Dermis blood vessel endothelial cell (primary cell): ENCODE measurements around the gene PDGFRA. TPM values are rescaled to one million over a fixed set of nuclear protein-coding genes. Genes with fewer than 3 reads are reported as not detected.

Experiments
- DNase-seq: peaks from one replicate; pipeline ENCODE4 v3.0.0; 2010
- total RNA-seq: library from RNA; depleted of rRNA; stranded (reverse); fragments of >200 nt; gene quantifications from 2 replicates; pipeline ENCODE4 v1.2.3, GENCODE V29; 2014

Gene PDGFRA
- total RNA-seq, 1 donor from 2014 or later: 1.5 TPM

DNA sequence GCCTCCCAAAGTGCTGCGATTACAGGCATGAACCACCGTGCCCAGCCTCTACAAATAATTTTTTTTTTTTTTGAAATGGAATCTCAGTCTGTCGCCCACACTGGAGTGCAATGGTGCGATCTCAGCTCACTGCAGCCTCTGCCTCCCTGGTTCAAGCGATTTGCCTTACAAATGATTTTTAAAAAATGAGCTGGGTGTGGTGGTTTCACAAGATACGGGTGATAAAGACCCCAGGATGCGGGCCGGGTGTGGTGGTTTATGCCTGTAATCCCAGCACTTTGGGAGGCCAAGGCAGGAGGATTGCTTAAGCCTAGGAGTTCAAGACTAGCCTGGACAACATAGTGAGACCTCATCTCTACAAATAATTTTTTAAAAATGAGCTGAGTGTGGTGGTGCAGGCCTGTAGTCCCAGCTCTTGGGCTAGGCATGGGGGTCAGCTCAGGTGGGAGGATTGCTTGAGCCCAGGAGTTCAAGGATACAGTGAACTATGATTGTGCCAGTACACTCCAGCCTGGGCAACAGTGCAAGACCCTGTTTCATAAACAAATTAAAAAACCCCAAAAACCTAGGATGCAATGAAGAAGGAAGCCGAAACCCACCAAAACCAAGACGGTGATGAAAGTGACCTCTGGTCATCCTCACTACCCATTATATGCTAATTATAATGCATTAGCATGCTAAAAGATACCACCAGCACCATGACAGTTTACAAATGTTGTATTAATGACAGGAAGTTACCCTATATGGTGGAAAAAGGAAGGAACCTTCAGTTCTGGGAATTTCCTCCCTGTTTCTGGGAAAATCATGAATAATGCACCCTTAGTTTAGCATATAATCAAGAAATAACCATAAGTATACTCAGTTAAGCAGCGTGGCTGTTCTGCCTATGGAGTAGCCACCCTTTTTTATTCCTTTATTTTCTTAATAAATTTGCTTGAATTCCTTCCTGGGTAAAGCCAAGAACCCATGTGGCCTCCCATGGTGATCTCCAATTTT is 27.7 kb downstream of the PDGFRA start:
- DNase-seq: no peak

- no peak for DNase-seq
Measured at GRCh38 chr4:54265366-54265765, 36.3 kb downstream of the PDGFRA start.

DNA sequence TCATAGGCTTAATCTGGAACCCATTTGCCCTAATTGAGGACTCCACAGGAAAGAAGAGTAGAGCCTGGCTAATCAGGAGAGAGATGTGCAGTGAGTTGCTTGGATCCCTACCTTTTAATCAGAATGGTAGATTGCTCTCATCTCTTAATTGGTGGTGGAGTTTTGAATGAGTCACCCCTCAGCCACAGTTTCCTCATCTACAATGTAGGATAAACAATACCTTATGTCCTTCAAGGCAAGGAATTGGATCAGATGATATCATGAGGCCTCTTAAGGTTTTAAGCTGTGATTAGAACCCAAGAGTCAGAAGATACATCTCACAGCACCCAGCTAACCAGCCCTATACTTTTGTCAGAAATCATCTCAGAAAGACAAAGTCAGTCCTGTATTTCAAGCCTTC is 39.1 kb downstream of the PDGFRA start:
- DNase-seq: no peak

- DNase-seq: no peak
Measured at GRCh38 chr4:54271464-54271863, 42.4 kb downstream of the PDGFRA start.

- no peak for DNase-seq
Measured at GRCh38 chr4:54272051-54272450, 43.0 kb downstream of the PDGFRA start.

GRCh38 chr4:54274264-54274663 is 45.2 kb downstream of the PDGFRA start:
- no peak for DNase-seq

GRCh38 chr4:54274795-54275665 is 45.9 kb downstream of the PDGFRA start:
- DNase-seq: no peak

GRCh38 chr4:54276641-54277430 is 47.7 kb downstream of the PDGFRA start:
- peak; percentile 37 for DNase-seq

DNA sequence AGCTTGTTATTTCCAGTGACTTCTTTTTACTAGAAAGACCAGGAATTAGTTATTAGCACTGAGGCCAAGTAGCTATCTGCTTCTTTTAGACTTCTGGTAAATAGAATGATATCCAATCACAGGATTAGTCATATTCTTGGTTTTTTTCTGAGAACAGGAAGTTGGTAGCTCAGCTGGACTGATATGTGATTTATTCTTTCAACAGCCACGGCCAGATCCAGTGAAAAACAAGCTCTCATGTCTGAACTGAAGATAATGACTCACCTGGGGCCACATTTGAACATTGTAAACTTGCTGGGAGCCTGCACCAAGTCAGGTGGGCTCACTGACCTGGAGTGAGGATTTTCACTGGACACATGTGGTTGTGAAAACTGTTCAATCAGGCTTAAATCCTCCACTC is 48.6 kb downstream of the PDGFRA start:
- peak; percentile 87 for DNase-seq

- DNase-seq: no peak
Measured at GRCh38 chr4:54278216-54278615, 49.1 kb downstream of the PDGFRA start.

GRCh38 chr4:54281054-54281766 is 52.1 kb downstream of the PDGFRA start:
- peak; percentile 97 for DNase-seq

DNA sequence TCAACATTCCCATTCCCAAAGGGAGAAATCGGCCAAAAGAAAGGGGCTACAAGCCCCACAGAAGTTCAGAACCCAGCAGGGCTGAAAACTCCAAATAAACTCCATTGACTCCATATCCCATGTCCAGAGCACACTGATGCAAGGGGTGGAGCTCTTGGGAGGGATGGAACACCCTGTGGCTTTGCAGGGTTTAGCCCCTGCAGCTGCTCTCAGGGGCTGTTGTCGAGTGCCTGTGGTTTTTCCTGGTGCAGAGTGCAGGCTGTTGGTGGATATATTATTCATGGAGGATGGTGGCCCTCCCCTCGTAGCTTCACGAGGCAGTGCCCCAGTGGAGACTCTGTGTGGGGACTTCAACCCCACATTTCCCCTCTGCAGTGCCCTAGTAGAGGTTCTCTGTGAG is 53.7 kb downstream of the PDGFRA start:
- DNase-seq: no peak

- no peak for DNase-seq
Measured at GRCh38 chr4:54289316-54289715, 60.2 kb downstream of the PDGFRA start.

DNA sequence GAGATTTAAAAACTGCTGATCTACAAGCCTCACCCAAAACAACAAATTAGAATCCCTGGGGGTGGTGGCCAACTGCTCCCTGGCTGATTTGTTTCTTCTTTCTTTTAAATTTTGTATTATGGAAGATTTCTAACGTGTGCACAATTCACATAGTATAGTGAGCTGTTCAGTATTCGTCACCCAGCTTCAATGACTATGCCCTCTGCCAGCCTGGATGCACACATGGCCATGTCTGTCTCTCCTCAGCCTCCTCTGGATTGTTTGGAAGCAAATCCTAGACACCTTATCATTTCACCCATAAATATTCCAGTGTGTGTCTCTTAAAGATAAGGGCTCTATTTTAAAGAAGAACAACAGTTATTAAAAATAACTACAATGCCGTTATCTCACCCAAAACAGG is 61.9 kb downstream of the PDGFRA start:
- no peak for DNase-seq

DNA sequence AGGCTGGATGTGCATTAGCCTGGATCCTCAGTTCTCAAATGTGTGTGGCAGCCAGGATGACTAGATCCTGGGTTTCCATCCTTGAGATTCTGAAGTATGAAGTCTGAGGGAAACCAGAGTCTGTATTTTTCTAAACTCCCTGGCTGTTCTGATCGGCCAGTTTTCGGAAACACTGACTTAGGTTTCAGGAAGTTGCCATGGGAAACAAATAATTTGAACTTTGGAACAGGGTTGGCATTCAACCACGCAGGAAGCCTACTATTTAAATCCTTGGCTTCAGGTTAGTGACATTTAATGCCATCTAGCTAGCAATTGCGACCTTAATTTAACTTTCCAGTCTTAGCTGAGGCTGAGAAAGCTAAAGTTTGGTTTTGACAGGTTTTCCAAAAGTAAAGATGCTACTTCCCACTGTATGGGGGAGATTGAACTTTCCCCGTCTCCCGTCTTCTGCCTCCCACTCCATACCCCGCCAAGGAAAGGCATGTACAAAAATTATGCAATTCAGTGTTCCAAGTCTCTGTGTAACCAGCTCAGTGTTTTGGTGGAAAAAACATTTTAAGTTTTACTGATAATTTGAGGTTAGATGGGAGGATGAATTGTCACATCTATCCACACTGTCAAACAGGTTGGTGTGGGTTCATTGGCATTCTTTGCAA is 67.6 kb downstream of the PDGFRA start:
- DNase-seq: peak; percentile 36

DNA sequence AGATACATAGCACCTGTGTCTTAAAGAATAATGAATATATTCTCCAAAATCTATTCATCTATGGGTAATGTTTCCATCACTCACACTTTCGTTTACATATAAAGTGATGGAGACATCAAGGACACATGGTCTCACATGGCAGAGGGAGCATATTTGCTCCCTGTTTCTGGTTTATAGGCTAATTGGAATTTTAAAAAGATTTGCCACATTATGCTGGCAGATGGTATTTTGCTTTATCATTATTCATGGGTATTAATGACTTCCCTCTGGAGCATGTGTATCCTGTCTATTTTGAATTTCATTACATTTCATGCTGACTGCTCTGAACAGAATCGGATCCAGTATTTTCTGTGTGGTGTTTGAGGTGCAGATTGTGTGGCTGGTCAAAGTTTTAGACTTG is 79.0 kb downstream of the PDGFRA start:
- no peak for DNase-seq

DNA sequence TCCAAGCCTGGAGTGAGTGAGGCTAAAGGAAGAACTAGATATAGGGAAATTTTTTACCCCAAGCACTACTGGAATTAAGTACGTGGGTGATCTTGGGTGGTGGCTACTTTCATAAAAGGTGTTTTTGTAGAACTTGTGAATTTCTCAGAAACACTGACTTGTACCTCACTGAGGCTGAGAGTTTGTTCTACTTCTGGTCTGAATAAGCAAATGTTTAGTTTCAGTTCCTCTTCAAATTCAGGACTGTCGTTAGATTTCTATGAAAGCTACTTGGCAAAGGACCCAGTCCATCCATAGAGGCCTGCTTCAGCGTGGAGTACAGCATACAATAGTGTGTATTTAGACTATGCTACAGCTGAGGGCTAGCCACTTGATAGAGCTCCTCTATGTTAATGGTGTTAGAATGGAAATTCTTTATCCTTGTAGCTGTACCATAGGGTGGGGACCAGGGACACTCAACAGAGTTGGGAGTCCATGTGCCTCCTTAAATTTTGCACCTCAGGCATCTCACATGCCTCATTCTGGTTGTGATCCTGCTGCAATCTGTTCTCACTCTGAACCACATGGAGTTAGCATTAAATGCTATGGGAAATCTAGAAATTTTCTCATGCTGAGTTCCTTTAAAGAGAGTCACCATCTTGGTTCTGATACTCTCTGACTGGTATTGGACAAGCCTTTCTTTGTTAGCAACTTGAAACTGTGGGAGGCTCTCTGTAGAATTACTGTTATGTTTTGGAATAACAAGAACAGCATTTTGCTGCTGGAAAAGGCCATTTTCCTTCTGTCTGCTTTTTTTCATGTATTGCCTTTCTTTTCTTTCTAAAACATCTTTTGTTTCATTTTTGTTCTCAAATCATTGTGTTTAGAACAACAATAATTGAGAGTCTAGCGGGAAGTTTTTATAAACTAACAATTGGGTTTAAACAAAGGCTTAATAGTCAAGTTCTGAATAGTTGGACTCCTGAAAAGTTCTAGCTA is 86.8 kb downstream of the PDGFRA start:
- no peak for DNase-seq

DNA sequence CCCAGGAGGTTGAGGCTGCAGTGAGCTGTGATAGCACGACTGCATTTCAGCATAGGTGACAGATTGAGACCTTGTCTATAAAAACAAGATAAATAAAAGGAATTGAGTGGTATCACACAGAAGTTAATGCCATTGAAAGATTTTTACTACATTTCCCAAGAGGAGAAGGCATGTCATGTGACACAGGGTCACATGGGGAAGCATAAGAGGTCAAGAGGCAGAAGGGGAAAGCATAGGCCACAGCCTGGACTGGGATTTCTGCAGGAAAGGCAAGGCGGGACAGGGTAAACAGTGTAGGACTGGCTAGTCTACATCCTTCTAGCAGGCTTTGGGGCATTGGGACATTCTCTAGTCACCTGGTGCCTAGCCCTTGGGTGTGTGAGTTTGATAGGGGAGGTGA is 88.6 kb downstream of the PDGFRA start:
- no peak for DNase-seq

DNA sequence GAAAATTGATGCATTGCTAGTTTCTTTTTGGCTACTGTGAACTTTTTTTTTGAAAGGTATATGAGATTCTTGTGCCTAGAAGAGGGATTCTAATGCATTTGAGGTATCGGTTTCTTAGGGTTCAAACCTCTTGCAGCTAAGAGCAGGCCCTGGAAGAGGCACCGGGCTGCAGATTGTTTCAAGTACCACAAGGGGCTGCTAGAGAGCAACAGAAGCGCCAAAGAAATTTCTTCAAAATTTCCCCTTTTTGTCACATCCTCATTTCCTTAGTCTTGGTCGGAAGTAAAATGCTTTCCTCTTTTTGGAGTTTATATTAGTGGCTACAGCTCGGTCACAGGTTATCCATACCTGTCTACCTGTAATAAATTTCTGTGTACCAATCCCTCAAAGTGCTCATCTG is 89.8 kb downstream of the PDGFRA start:
- peak; percentile 72 for DNase-seq
